ENCODE results near the gene SPAG8.

DNA sequence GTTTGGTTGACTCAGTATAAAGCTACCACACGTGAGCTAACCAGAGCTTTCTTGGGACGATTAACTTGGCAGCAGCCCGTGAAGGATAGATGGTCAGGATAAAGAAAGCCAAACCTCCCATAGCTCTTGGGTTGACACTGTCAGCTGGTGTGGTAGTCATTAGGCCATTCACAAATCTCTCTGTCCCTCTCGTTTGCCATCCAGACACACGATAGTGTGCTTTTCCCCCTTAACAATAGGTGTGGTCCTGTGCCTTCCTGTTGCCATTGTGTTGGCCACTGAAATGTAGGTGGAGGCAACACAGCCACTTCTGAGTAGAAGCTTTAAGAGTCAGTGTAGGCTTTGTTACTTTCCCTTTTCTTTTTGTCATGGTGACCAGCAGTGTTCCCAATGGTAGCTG, 46.4 kb upstream of the SPAG8 start:
- TF ChIP-seq, protein P1, sequence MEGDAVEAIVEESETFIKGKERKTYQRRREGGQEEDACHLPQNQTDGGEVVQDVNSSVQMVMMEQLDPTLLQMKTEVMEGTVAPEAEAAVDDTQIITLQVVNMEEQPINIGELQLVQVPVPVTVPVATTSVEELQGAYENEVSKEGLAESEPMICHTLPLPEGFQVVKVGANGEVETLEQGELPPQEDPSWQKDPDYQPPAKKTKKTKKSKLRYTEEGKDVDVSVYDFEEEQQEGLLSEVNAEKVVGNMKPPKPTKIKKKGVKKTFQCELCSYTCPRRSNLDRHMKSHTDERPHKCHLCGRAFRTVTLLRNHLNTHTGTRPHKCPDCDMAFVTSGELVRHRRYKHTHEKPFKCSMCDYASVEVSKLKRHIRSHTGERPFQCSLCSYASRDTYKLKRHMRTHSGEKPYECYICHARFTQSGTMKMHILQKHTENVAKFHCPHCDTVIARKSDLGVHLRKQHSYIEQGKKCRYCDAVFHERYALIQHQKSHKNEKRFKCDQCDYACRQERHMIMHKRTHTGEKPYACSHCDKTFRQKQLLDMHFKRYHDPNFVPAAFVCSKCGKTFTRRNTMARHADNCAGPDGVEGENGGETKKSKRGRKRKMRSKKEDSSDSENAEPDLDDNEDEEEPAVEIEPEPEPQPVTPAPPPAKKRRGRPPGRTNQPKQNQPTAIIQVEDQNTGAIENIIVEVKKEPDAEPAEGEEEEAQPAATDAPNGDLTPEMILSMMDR (IDR thresholded peaks at IDR 0.05): no peak
- no peak for TF ChIP-seq POLR2AphosphoS5 (IDR thresholded peaks at IDR 0.05)
- TF ChIP-seq POLR2A (IDR thresholded peaks at IDR 0.05): no peak

All from breast epithelium (tissue), 3 donors.